ENCODE results near the gene MYO9A. TPM values are rescaled to one million over a fixed set of nuclear protein-coding genes. Genes with fewer than 3 reads are reported as not detected.

The MYO9A gene
- total RNA-seq, 1 experiment from 2014 or later = 23.0 TPM

GRCh38 chr15:72020799-72021198 lies 97.2 kb downstream of the MYO9A start:
- Histone ChIP-seq H3K4me2 (ENCODE audit: low read length) (no peak overlapping the region), H3K9me2 (ENCODE audit: insufficient read depth) (no peaks in the 10 kb centered on the region), H3K9me3 (ENCODE audit: control insufficient read depth in 1 of 2, insufficient read depth in 1 of 2, low read depth in 1 of 2, low read length in 2 of 2) (no peaks in the 10 kb centered on the region; a peak in 1 of 4 replicates), H3K79me2 (ENCODE audit: insufficient read depth, low read length) (no peaks in the 10 kb centered on the region), H2AFZ (ENCODE audit: low read depth, low read length, poor library complexity, severe bottlenecking) (no peak overlapping the region), H3K27me3 (ENCODE audit: insufficient read depth, low read length) (no peaks in the 10 kb centered on the region), H3K36me3 (ENCODE audit: control insufficient read depth in 1 of 2, insufficient read depth in 2 of 2, low read length in 2 of 2) (0 out of 4 replicates have a peak, but pooled peaks cover 0 to 2% of the 10 kb centered on the region in 2 experiments), H3K4me3 (replicated peaks in 1 of 2; ENCODE audit: low read depth in 1 of 2, low read length in 2 of 2) (no peak overlapping the region), H3K4me1 (ENCODE audit: control insufficient read depth in 1 of 2, insufficient read depth in 2 of 2, low read length in 2 of 2) (no peaks in the 10 kb centered on the region), H3K9ac (ENCODE audit: low read length) (no peak overlapping the region), H4K20me1 (ENCODE audit: insufficient read depth) (no peaks in the 10 kb centered on the region), H3K27ac (ENCODE audit: low read depth, low read length) (no peak overlapping the region)
- ChIA-PET CTCF (no interaction called here), RAD21 (ENCODE audit: low non-redundant PET in 1 of 2, low total read pairs in 2 of 2, uncharacterized antibody in 2 of 2, unreplicated experiment in 2 of 2) (no interaction called here), POLR2A (no interaction called here)
- no TSS peak for BruUV-seq (replicated peaks)
- DNase-seq (ENCODE audit: low read depth, low spot score) = no peak
- TF ChIP-seq EZH2phosphoT487 (IDR thresholded peaks at IDR 0.05; ENCODE audit: borderline replicate concordance) (no peak), EZH2 (IDR thresholded peaks at IDR 0.05) (no peak), YY1 (IDR thresholded peaks at IDR 0.05; ENCODE audit: extremely low read depth, insufficient replicate concordance, low read depth, low read length) (no peak), JUND (IDR thresholded peaks at IDR 0.05) (no peak), POLR2AphosphoS5 (IDR thresholded peaks at IDR 0.05; ENCODE audit: low read depth, low read length) (no peak), TCF7L2 (IDR thresholded peaks at IDR 0.05; ENCODE audit: borderline replicate concordance, extremely low read depth, insufficient read depth, insufficient read length) (no peak), ZNF274 (IDR thresholded peaks at IDR 0.05; ENCODE audit: low read depth, low read length) (no peak), POLR2A (IDR thresholded peaks at IDR 0.05; ENCODE audit: borderline replicate concordance, extremely low read depth, insufficient read depth, insufficient read length) (no peak), SRF (IDR thresholded peaks at IDR 0.05; ENCODE audit: low read depth) (no peak), EGR1 (IDR thresholded peaks at IDR 0.05; ENCODE audit: low read depth) (no peak), MAX (IDR thresholded peaks at IDR 0.05) (no peak), SP1 (IDR thresholded peaks at IDR 0.05; ENCODE audit: low read depth) (no peak), CBX3 (IDR thresholded peaks at IDR 0.05; ENCODE audit: low read depth) (no peak), ZFX (IDR thresholded peaks at IDR 0.05) (no peak), FOSL1 (IDR thresholded peaks at IDR 0.05; ENCODE audit: low read depth) (no peak), SIN3A (IDR thresholded peaks at IDR 0.05; ENCODE audit: low read depth) (no peak)
- TF ChIP-seq, protein P1, sequence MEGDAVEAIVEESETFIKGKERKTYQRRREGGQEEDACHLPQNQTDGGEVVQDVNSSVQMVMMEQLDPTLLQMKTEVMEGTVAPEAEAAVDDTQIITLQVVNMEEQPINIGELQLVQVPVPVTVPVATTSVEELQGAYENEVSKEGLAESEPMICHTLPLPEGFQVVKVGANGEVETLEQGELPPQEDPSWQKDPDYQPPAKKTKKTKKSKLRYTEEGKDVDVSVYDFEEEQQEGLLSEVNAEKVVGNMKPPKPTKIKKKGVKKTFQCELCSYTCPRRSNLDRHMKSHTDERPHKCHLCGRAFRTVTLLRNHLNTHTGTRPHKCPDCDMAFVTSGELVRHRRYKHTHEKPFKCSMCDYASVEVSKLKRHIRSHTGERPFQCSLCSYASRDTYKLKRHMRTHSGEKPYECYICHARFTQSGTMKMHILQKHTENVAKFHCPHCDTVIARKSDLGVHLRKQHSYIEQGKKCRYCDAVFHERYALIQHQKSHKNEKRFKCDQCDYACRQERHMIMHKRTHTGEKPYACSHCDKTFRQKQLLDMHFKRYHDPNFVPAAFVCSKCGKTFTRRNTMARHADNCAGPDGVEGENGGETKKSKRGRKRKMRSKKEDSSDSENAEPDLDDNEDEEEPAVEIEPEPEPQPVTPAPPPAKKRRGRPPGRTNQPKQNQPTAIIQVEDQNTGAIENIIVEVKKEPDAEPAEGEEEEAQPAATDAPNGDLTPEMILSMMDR (IDR thresholded peaks at IDR 0.05 in 2 of 3, conservative IDR thresholded peaks at IDR 0.05 in 1 of 3; ENCODE audit: borderline replicate concordance in 1 of 3, insufficient read depth in 1 of 3, low read depth in 2 of 3, low read length in 2 of 3) = no peak
- TF ChIP-seq, protein P2, sequence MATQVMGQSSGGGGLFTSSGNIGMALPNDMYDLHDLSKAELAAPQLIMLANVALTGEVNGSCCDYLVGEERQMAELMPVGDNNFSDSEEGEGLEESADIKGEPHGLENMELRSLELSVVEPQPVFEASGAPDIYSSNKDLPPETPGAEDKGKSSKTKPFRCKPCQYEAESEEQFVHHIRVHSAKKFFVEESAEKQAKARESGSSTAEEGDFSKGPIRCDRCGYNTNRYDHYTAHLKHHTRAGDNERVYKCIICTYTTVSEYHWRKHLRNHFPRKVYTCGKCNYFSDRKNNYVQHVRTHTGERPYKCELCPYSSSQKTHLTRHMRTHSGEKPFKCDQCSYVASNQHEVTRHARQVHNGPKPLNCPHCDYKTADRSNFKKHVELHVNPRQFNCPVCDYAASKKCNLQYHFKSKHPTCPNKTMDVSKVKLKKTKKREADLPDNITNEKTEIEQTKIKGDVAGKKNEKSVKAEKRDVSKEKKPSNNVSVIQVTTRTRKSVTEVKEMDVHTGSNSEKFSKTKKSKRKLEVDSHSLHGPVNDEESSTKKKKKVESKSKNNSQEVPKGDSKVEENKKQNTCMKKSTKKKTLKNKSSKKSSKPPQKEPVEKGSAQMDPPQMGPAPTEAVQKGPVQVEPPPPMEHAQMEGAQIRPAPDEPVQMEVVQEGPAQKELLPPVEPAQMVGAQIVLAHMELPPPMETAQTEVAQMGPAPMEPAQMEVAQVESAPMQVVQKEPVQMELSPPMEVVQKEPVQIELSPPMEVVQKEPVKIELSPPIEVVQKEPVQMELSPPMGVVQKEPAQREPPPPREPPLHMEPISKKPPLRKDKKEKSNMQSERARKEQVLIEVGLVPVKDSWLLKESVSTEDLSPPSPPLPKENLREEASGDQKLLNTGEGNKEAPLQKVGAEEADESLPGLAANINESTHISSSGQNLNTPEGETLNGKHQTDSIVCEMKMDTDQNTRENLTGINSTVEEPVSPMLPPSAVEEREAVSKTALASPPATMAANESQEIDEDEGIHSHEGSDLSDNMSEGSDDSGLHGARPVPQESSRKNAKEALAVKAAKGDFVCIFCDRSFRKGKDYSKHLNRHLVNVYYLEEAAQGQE (IDR thresholded peaks at IDR 0.05; ENCODE audit: low read depth) = no peak
- TF ChIP-seq, protein P3, sequence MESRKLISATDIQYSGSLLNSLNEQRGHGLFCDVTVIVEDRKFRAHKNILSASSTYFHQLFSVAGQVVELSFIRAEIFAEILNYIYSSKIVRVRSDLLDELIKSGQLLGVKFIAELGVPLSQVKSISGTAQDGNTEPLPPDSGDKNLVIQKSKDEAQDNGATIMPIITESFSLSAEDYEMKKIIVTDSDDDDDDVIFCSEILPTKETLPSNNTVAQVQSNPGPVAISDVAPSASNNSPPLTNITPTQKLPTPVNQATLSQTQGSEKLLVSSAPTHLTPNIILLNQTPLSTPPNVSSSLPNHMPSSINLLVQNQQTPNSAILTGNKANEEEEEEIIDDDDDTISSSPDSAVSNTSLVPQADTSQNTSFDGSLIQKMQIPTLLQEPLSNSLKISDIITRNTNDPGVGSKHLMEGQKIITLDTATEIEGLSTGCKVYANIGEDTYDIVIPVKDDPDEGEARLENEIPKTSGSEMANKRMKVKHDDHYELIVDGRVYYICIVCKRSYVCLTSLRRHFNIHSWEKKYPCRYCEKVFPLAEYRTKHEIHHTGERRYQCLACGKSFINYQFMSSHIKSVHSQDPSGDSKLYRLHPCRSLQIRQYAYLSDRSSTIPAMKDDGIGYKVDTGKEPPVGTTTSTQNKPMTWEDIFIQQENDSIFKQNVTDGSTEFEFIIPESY (IDR thresholded peaks at IDR 0.05; ENCODE audit: extremely low read depth, insufficient replicate concordance, low read length) = no peak
- intact Hi-C loops (cut with micrococcal nuclease) = no loop called here
- no peak for ATAC-seq
